Vagina (tissue), 2 donors: ENCODE measurements around the gene ZCCHC14. TPM values are rescaled to one million over a fixed set of nuclear protein-coding genes. Genes with fewer than 3 reads are reported as not detected.
A peak's percentile ranks its signal among the peaks of the same experiment; 100 is the strongest.
"Not testable (repeated sequence)": the region's sequence is repeated elsewhere in the genome, so short reads cannot be mapped to it uniquely, and the experiment has no call there.

ENCODE experiments used
- DNase-seq, 2 donors: peaks; one replicate each; pipeline ENCODE4 v3.0.0-alpha.2; 2017; ENCODE audit errors: extremely low spot score in 2 of 2
- H3K27ac ChIP-seq: fragments of 200-600 bp; sonication (generic); one replicate; pipeline ENCODE4 v1.5.1; 2019
- H3K27me3 ChIP-seq: fragments of 200-600 bp; sonication (generic); one replicate; pipeline ENCODE4 v1.5.1; 2019
- H3K36me3 ChIP-seq, 2 donors: fragments of 200-600 bp; sonication (generic); one replicate each; pipeline ENCODE4 v1.5.1; 2017 to 2019
- H3K4me1 ChIP-seq: fragments of 200-600 bp; sonication (generic); one replicate; pipeline ENCODE4 v1.5.1; 2019
- H3K4me3 ChIP-seq, 2 donors: fragments of 200-600 bp; sonication (generic); 1 replicate in 1 of 2; 2 replicates in 1 of 2; pipeline ENCODE4 v1.5.1; 2016 to 2019
- H3K9me3 ChIP-seq: fragments of 200-600 bp; sonication (generic); one replicate; pipeline ENCODE4 v1.5.1; 2019
- POLR2A ChIP-seq, 2 donors: fragments of 450-650 bp; IDR thresholded peaks; one replicate each; pipeline ENCODE4 v1.6.1; 2017; ENCODE audit warnings: antibody characterized with exemption in 2 of 2, mild to moderate bottlenecking in 2 of 2, moderate library complexity in 2 of 2
- POLR2AphosphoS5 ChIP-seq, 2 donors: sonication (generic); formaldehyde crosslinking; IDR thresholded peaks; one replicate each; pipeline ENCODE4 v1.9.0; 2017; ENCODE audit warnings: antibody characterized with exemption in 2 of 2, mild to moderate bottlenecking in 2 of 2, low read depth in 1 of 2; ENCODE audit not compliant: insufficient read depth in 1 of 2
- intact Hi-C: fragments of 100-400 bp; cut with DNase I; formaldehyde crosslinking; loops from one replicate; pipeline ENCODE4 v1.15.1; 2023
- total RNA-seq: library from RNA; depleted of rRNA; stranded (reverse); fragments of >200 nt; gene quantifications from one replicate; pipeline ENCODE4 v1.2.3, GENCODE V29; 2016
- TF ChIP-seq, protein P1 (sequence below), 3 experiments: fragments of 450-650 bp in 2 of 3; fragments of 200-600 bp in 1 of 3; sonication (generic) in 1 of 3; IDR thresholded peaks; one replicate each; pipeline ENCODE4 v1.5.1; 2017 to 2019; ENCODE audit warnings: antibody characterized with exemption in 3 of 3, mild to moderate bottlenecking in 2 of 3, moderate library complexity in 2 of 3

Gene ZCCHC14
- total RNA-seq, 1 donor from 2014 or later, result 74.2 TPM

DNA sequence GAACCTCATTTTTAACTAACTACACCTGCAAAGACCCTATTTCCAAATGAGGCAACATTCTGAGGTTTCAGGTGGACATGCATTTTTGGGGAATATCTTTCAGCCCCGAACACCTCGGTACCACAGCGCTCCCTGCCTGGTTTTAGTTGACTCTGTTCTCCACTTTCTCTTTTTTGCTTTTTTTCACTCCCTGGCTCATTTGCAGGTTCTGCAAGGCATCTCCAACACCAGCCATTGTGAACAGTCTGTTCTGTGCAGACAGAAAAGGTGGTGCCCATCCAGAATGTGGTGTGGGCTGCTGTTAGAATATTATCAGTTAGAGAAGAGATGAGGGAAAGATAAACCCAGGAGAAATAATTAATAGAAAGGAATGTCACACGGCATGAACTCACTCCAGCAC, 32.5 kb upstream of the ZCCHC14 start:
- Histone ChIP-seq H3K9me3 (no peaks in the 10 kb centered on the region), H3K27me3 (no peaks in the 10 kb centered on the region), H3K4me1 (no peaks in the 10 kb centered on the region), H3K27ac (no peak overlapping the region), H3K4me3 (no peak overlapping the region), H3K36me3 (no peaks in the 10 kb centered on the region)
- intact Hi-C loops, result no loop called here
- no peak for DNase-seq
- no peak for TF ChIP-seq POLR2AphosphoS5 (IDR thresholded peaks at IDR 0.05; ENCODE audit: insufficient read depth in 1 of 2, low read depth in 1 of 2)
- TF ChIP-seq, protein P1, sequence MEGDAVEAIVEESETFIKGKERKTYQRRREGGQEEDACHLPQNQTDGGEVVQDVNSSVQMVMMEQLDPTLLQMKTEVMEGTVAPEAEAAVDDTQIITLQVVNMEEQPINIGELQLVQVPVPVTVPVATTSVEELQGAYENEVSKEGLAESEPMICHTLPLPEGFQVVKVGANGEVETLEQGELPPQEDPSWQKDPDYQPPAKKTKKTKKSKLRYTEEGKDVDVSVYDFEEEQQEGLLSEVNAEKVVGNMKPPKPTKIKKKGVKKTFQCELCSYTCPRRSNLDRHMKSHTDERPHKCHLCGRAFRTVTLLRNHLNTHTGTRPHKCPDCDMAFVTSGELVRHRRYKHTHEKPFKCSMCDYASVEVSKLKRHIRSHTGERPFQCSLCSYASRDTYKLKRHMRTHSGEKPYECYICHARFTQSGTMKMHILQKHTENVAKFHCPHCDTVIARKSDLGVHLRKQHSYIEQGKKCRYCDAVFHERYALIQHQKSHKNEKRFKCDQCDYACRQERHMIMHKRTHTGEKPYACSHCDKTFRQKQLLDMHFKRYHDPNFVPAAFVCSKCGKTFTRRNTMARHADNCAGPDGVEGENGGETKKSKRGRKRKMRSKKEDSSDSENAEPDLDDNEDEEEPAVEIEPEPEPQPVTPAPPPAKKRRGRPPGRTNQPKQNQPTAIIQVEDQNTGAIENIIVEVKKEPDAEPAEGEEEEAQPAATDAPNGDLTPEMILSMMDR (IDR thresholded peaks at IDR 0.05), result no peak
- TF ChIP-seq POLR2A (IDR thresholded peaks at IDR 0.05), result no peak

DNA sequence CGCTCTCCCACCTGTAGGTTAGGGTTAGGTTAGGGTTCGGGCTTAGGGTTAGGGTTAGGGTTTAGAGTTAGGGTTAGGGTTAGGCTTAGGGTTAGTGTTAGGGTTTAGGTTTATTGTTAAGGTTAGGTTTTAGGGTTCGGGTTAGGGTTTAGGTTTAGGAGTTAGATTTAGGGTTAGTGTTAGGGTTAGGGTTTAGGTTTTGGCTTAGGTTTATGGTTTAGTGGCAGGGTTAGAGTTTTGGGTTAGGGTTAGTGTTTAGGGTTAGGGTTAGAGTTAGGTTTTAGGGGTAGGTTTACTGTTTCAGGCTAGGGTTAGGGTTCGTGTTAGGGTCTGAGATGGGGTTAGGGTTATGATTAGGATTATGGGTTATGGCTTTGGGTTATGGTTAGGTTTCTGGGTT, 31.6 kb upstream of the ZCCHC14 start:
- H3K9me3 ChIP-seq, result no peaks in the 10 kb centered on the region
- no peak overlapping the region for H3K4me3 ChIP-seq
- TF ChIP-seq POLR2A (IDR thresholded peaks at IDR 0.05) (no peak), POLR2AphosphoS5 (IDR thresholded peaks at IDR 0.05; ENCODE audit: insufficient read depth in 1 of 2, low read depth in 1 of 2) (no peak)
- TF ChIP-seq, protein P1 (IDR thresholded peaks at IDR 0.05), result no peak
- DNase-seq, result no peak
- intact Hi-C loops, result no loop called here
- H3K36me3 ChIP-seq, result no peaks in the 10 kb centered on the region
- no peaks in the 10 kb centered on the region for H3K4me1 ChIP-seq
- no peak overlapping the region for H3K27ac ChIP-seq
- H3K27me3 ChIP-seq, result no peaks in the 10 kb centered on the region

DNA sequence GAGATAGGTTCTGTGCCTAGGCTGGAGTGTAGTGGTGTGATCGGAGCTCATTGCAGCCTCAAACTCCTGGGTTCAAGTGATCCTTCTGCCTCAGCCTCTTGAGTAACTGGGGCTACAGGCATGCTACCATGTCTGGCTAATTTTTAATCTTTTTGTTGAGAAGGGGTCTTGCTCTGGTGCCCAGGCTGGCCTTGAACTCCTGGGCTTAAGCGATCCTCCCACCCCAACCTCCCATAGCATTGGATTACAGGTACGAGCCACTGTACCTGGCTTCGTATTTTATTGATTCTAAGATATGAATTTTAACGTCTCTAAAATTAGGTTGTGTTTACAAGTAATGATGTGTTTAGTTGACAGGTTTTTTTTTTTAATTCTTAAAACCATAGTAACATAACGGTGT, 30.8 kb upstream of the ZCCHC14 start:
- H3K27me3 ChIP-seq, H3K4me1 ChIP-seq, H3K4me3 ChIP-seq, H3K27ac ChIP-seq, H3K9me3 ChIP-seq, H3K36me3 ChIP-seq, DNase-seq, intact Hi-C loops: not testable (repeated sequence)

DNA sequence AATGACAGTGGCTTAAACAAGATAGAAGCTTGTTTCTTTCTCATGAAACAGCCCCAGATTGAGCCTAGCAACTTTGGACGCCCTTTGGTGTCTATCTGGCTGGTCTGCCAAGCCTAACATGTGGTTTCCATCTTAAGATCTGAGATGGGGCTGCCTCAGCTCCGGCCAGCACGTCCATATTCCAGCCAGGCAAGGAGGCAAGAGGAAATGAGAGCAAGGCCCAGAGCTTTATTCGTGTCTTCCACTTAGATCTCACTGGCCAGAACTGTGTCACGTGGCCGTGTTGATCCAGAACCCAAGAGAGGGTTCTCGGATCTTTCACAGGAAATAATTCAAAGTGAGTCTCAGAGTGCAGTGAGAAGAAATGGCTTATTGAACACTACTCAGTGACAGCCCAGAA, 28.9 kb upstream of the ZCCHC14 start:
- H3K36me3 ChIP-seq, intact Hi-C loops, H3K4me3 ChIP-seq, H3K9me3 ChIP-seq, H3K27ac ChIP-seq, H3K27me3 ChIP-seq, DNase-seq: not testable (repeated sequence)
- H3K4me1 ChIP-seq, result peaks cover 24% of the 10 kb centered on the region

DNA sequence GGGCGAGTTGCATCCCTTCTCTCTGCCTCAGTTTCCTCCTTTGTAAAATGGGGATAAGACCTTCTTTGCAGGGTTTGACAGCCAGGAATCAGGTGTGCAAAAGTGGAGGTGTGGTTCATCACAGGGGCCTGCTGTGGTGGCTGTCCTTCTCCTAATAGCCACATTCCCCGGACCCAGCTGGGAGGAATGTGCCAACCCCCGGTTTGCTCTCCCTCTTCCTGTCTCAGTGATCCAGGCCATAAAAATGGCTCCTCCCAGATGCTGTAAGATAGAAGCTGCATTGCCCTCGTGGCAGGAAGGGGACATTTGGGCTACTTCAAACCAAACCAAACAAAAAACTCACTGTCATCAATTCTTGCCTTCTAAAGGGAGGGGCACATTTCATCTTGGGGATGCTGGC, 26.3 kb upstream of the ZCCHC14 start:
- H3K27me3 ChIP-seq, H3K9me3 ChIP-seq, intact Hi-C loops, DNase-seq, H3K4me3 ChIP-seq, H3K36me3 ChIP-seq: not testable (repeated sequence)
- peaks cover 24% of the 10 kb centered on the region for H3K4me1 ChIP-seq
- H3K27ac ChIP-seq, result peak overlapping the region; percentile 69

DNA sequence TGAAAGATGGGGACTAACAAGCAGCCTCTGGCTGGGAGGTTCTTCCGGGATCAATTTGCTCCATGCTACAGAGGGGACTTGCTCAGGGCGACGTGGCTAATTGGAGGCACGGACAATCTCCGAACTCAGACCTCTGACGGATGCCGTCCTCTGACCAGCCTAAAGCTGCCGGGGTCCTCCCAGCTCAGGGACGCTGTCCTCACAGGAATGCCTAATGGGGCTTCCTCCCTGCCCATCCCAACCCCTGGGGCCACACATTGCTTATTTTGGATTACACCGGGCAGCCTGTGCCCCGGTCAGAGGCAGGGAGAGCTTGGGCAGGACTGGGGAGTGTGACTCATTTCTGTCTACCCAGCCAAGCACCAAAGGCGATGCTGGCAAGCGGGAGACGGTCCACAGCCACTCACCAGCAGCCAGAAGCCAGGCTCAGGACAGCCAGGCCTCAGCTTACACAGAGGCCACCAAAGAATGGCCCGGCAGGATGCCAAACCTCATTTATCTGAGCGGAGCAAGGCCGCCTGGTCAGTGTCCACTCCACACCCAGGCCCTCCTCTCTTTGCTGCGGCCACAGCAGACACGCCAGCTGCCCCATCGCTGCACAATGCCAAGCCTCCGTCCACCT, 25.7 kb upstream of the ZCCHC14 start:
- H3K36me3 ChIP-seq, intact Hi-C loops, H3K4me3 ChIP-seq, DNase-seq, H3K9me3 ChIP-seq, H3K27me3 ChIP-seq: not testable (repeated sequence)
- Histone ChIP-seq H3K4me1 (peaks cover 24% of the 10 kb centered on the region), H3K27ac (peak overlapping the region; percentile 69)

DNA sequence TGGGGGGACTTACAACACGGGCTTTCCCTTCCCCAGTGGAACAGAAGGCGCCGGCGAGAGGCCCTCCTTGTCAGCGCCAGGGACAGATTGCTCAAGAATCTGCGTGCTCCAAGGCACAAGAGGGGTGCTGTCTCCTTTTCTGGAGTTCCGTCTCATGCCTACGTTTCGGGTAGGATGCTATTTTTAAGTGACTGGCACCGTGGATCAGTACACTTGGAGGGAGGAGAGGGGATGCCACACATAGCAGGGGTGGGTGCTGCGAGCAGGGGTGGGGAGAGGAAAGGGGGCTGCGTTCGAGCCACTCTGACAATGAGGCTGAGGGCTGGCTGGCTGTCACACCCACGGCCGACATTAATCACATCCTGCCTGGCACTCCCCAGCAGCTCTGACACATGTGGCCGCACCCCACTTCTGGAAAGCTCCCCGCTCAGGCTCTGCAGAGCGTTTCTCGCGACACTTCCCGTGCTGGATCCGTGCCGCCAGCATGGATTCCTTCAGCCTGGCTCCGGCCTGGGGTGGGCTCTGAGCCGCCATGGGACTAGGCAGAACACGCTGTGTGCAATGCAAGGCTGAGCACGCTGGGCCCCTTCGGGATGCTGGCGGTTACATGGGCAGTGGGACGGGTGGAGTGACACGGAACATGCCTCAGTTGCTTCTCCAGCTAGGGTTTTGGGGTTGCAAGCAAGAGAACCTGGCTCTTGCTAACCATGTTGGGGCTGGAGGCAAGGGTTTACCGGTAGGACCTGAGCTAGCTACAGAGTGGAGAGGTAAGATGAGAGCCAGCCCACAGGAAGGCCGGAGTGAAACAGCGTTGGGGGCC, 25.0 kb upstream of the ZCCHC14 start:
- H3K36me3 ChIP-seq, H3K4me3 ChIP-seq, DNase-seq, intact Hi-C loops, H3K9me3 ChIP-seq, H3K27me3 ChIP-seq: not testable (repeated sequence)
- Histone ChIP-seq H3K27ac (peak overlapping the region; percentile 69), H3K4me1 (peaks cover 24% of the 10 kb centered on the region)
